Measurements from ENCODE around the gene SKOR1.

The SKOR1 gene

DNA sequence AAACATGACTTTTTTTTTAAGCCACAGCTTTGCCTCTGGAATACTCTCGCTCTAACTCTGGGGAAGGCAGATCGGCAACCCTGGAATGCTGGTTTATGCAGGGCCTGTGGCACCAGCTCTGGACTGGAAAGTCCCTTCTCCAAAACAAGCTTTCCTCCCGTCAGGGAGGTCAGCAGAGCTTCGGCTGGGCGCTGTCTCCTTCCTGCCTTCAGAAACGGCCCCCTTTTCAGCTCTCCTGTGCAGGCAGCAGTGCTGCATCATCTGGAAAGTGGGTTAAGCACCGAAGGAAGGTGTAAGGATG lies 42.7 kb upstream of the SKOR1 start:
- Histone ChIP-seq H3K27me3 (ENCODE audit: control insufficient read depth, insufficient read depth, low read length) (no peaks in the 10 kb centered on the region), H3K9me3 (ENCODE audit: control insufficient read depth, insufficient read depth, low read length) (no peaks in the 10 kb centered on the region), H3K36me3 (ENCODE audit: control insufficient read depth, insufficient read depth, low read length) (no peaks in the 10 kb centered on the region), H3K4me1 (ENCODE audit: control insufficient read depth, insufficient read depth, low read length) (peaks cover 9% of the 10 kb centered on the region), H3K27ac (ENCODE audit: low read length) (no peak overlapping the region), H3K4me3 (ENCODE audit: low read length) (no peak overlapping the region)
- WGBS (ENCODE audit: insufficient coverage, insufficient read length): no CpG with 5 or more reads among the region's 7 CpGs
- DNase-seq (ENCODE audit: low read depth, low spot score): no peak

DNA sequence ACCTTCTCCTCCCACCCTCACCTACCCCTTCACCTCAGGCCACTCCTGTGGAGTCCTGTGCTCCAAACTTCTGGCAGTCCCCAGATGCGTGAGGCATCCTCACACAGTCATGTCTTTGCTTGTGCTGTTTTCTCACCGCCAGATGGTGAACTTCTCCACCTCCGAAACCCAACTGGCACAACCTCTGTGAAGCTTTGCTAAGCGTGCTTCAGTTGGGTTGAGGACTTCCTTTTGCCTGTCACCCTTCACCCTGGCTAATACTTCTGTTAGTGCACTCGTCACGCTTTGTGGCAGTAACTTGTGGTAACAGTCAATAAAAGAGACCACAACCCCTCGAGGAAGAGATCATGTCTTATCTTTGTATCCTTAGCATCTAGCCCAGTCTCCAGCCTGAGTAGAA lies 42.0 kb upstream of the SKOR1 start:
- H3K27ac ChIP-seq (ENCODE audit: low read length): no peak overlapping the region
- no peak for DNase-seq (ENCODE audit: low read depth, low spot score)

DNA sequence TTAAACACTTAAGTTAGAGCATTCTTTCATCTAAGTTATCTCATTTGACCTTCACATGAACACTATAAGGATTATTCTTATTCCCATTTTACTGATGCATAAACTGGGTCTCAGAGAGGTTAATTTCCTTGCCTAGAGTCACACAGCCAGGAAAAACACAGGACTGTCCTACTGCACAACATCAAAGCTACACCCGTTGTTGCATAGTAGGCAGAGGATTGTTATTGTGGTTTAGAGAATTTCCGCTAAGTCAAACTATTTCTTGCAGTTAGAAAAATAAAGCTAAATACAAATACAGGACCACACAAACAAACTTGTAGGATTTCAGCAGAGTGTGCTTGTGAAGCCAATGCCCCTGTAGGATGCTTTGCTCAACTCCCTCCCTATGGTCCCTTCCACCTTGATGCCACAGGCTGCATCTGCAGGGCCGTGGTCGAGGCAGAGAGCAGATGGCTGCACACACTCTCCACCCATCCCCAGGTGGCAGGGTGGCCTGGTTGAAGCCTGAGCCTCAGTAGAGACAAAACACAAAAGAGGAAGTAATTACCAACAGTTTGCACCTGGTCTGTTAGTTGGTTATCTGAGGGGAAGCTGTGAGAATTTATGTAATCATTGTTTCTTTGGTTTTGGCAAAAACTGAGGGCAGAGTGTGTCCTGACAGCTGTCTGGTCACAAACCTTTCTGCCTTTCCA lies 41.1 kb upstream of the SKOR1 start:
- Histone ChIP-seq H3K36me3 (ENCODE audit: control insufficient read depth, insufficient read depth, low read length) (no peaks in the 10 kb centered on the region), H3K4me3 (ENCODE audit: low read length) (no peak overlapping the region), H3K27ac (ENCODE audit: low read length) (no peak overlapping the region), H3K27me3 (ENCODE audit: control insufficient read depth, insufficient read depth, low read length) (no peaks in the 10 kb centered on the region), H3K9me3 (ENCODE audit: control insufficient read depth, insufficient read depth, low read length) (no peaks in the 10 kb centered on the region), H3K4me1 (ENCODE audit: control insufficient read depth, insufficient read depth, low read length) (peaks cover 9% of the 10 kb centered on the region)
- no CpG with 5 or more reads among the region's 4 CpGs for WGBS (ENCODE audit: insufficient coverage, insufficient read length)
- DNase-seq (ENCODE audit: low read depth, low spot score): no peak

More for the DNA sequence above, 42.0 kb upstream of the SKOR1 start:
- no peaks in the 10 kb centered on the region for H3K9me3 ChIP-seq (ENCODE audit: control insufficient read depth, insufficient read depth, low read length)
- no peak overlapping the region for H3K4me3 ChIP-seq (ENCODE audit: low read length)
- peaks cover 9% of the 10 kb centered on the region for H3K4me1 ChIP-seq (ENCODE audit: control insufficient read depth, insufficient read depth, low read length)
- no CpG with 5 or more reads among the region's 7 CpGs for WGBS (ENCODE audit: insufficient coverage, insufficient read length)
- H3K36me3 ChIP-seq (ENCODE audit: control insufficient read depth, insufficient read depth, low read length): no peaks in the 10 kb centered on the region
- H3K27me3 ChIP-seq (ENCODE audit: control insufficient read depth, insufficient read depth, low read length): no peaks in the 10 kb centered on the region

DNA sequence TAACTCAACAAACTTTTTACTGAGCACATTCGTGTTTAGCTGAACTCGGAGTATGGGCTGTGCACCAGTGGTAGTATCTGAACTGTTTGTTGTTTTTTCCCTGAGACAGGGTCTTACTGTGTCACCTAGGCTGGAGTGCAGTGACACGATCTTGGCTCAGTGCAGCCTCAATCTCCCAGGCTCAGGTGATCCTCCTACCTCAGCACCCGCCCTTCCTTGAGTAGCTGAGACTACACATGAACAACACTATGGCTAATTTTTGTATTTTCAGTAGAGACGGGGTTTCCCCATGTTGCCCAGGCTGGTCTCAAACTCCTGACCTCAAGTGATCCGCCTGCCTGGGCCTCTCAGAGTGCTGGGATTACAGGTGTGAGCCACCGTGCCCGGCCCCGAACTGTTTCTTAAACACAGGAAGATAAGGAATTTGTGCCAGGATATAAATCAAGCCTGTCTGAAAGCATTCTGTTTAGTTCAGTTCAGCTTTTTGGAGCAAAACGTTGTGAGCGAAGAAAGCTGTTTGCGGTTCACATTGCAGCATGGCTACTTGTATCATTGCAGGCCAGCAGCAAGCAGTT lies 40.4 kb upstream of the SKOR1 start:
- WGBS (ENCODE audit: insufficient coverage, insufficient read length): no CpG with 5 or more reads among the region's 12 CpGs
- peaks cover 11% of the 10 kb centered on the region for H3K4me1 ChIP-seq (ENCODE audit: control insufficient read depth, insufficient read depth, low read length)

DNA sequence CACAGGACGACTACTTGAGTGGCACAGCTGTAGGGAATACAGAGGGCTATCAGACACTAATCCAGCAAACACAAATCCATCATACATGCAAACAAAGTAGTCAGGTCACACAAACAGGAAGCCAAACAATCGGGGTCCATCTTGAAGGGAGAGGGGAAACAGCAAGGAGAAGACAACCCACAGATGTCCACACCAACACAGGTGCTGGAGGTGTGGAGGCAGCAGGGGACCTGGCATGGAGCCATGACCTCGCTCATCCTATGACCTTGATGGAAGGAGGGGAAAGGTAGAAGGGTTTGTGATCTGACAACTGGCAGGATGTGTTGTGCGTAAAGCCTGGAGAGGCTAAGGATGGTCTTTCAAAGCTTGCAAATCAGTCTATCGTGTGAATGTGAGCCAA lies 39.9 kb upstream of the SKOR1 start:
- no CpG with 5 or more reads among the region's 5 CpGs for WGBS (ENCODE audit: insufficient coverage, insufficient read length)
- no peaks in the 10 kb centered on the region for H3K27me3 ChIP-seq (ENCODE audit: control insufficient read depth, insufficient read depth, low read length)
- H3K27ac ChIP-seq (ENCODE audit: low read length): no peak overlapping the region
- H3K36me3 ChIP-seq (ENCODE audit: control insufficient read depth, insufficient read depth, low read length): no peaks in the 10 kb centered on the region
- no peak overlapping the region for H3K4me3 ChIP-seq (ENCODE audit: low read length)
- peaks cover 12% of the 10 kb centered on the region for H3K4me1 ChIP-seq (ENCODE audit: control insufficient read depth, insufficient read depth, low read length)
- no peaks in the 10 kb centered on the region for H3K9me3 ChIP-seq (ENCODE audit: control insufficient read depth, insufficient read depth, low read length)
- no peak for DNase-seq (ENCODE audit: low read depth, low spot score)

More for the DNA sequence above, 40.4 kb upstream of the SKOR1 start:
- no peaks in the 10 kb centered on the region for H3K27me3 ChIP-seq (ENCODE audit: control insufficient read depth, insufficient read depth, low read length)
- DNase-seq (ENCODE audit: low read depth, low spot score): no peak
- H3K27ac ChIP-seq (ENCODE audit: low read length): no peak overlapping the region
- H3K9me3 ChIP-seq (ENCODE audit: control insufficient read depth, insufficient read depth, low read length): no peaks in the 10 kb centered on the region
- H3K4me3 ChIP-seq (ENCODE audit: low read length): no peak overlapping the region
- H3K36me3 ChIP-seq (ENCODE audit: control insufficient read depth, insufficient read depth, low read length): no peaks in the 10 kb centered on the region

DNA sequence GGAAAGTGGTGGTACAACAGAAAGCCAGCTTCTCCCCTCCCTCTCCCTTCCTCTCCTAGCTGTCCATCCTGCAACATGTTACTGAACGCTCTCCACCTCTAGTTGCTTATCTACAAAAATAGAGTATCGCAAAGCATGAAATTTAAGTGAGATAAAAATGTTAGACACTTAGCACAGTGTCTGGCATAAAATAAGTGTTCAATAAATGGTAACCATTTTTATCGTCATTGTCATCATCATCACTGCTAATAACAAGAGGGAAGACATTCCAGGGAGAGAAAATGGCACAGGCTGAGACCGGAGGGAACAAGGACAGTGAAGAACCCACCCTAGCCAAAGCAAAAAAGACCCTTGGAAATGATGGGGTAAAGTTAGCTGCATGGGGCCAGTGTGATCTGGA lies 38.7 kb upstream of the SKOR1 start:
- Histone ChIP-seq H3K4me1 (ENCODE audit: control insufficient read depth, insufficient read depth, low read length) (peaks cover 15% of the 10 kb centered on the region), H3K9me3 (ENCODE audit: control insufficient read depth, insufficient read depth, low read length) (no peaks in the 10 kb centered on the region), H3K27ac (ENCODE audit: low read length) (no peak overlapping the region), H3K4me3 (ENCODE audit: low read length) (no peak overlapping the region), H3K36me3 (ENCODE audit: control insufficient read depth, insufficient read depth, low read length) (no peaks in the 10 kb centered on the region), H3K27me3 (ENCODE audit: control insufficient read depth, insufficient read depth, low read length) (no peaks in the 10 kb centered on the region)
- no peak for DNase-seq (ENCODE audit: low read depth, low spot score)
- no CpG with 5 or more reads among the region's 4 CpGs for WGBS (ENCODE audit: insufficient coverage, insufficient read length)

DNA sequence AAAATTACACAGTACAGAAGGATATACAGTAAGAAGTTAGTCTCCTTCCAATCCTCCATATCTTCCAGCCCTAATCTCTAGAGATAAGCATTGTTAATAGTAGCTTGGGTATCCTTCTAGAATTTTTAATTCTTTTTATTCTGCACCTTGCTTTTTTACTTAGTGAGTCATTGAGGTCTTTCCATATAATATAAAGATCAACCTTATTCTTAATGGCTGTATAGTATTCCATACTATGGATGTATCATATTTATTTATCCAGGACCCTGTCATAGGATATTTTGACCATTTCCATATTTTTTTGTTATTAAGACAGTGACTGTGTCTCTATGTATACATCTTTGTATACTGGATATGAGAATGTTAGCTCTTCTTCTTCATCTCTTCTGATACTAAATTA lies 36.3 kb upstream of the SKOR1 start:
- H3K27me3 ChIP-seq (ENCODE audit: control insufficient read depth, insufficient read depth, low read length): no peaks in the 10 kb centered on the region
- no peak overlapping the region for H3K4me3 ChIP-seq (ENCODE audit: low read length)
- peaks cover 12% of the 10 kb centered on the region for H3K4me1 ChIP-seq (ENCODE audit: control insufficient read depth, insufficient read depth, low read length)
- no peaks in the 10 kb centered on the region for H3K36me3 ChIP-seq (ENCODE audit: control insufficient read depth, insufficient read depth, low read length)
- DNase-seq (ENCODE audit: low read depth, low spot score): no peak
- no peaks in the 10 kb centered on the region for H3K9me3 ChIP-seq (ENCODE audit: control insufficient read depth, insufficient read depth, low read length)
- H3K27ac ChIP-seq (ENCODE audit: low read length): no peak overlapping the region

DNA sequence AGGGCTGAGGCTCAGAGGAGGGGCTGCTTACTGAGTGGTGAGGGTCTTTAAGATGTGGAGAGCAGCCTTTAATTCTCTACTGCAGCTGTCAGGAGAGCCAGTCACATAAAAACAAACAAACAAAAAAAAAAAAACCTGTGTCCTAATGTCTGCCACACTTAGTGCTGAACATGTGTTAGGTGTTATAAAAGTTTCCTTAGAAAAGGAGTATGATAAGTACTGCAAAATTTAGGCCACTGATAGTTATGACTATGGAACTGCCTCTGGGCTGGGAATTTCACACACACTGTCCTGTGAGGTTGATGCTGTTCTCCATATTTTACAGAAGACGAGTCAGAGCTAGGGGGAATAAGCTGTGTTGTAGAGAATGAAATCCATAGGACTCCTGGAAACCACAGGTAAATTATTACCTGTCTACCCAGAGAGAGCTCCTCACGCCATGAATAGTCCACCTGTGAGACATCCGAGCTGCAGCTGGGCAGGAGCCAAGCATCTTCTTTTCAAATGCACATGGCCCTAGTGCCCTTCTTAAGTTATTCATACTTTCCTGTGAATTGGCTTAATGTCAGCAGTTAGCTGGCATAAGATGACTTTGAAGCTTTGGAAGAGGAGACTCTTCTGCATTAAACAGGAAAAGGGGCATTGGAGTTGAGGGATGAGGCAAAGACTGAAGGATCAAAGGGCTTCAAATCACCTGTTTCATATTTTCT lies 34.5 kb upstream of the SKOR1 start:
- peaks cover 12% of the 10 kb centered on the region for H3K4me1 ChIP-seq (ENCODE audit: control insufficient read depth, insufficient read depth, low read length)
- H3K4me3 ChIP-seq (ENCODE audit: low read length): no peak overlapping the region
- no peaks in the 10 kb centered on the region for H3K27me3 ChIP-seq (ENCODE audit: control insufficient read depth, insufficient read depth, low read length)
- no CpG with 5 or more reads among the region's 3 CpGs for WGBS (ENCODE audit: insufficient coverage, insufficient read length)
- H3K27ac ChIP-seq (ENCODE audit: low read length): no peak overlapping the region
- no peaks in the 10 kb centered on the region for H3K9me3 ChIP-seq (ENCODE audit: control insufficient read depth, insufficient read depth, low read length)
- DNase-seq (ENCODE audit: low read depth, low spot score): no peak
- no peaks in the 10 kb centered on the region for H3K36me3 ChIP-seq (ENCODE audit: control insufficient read depth, insufficient read depth, low read length)

DNA sequence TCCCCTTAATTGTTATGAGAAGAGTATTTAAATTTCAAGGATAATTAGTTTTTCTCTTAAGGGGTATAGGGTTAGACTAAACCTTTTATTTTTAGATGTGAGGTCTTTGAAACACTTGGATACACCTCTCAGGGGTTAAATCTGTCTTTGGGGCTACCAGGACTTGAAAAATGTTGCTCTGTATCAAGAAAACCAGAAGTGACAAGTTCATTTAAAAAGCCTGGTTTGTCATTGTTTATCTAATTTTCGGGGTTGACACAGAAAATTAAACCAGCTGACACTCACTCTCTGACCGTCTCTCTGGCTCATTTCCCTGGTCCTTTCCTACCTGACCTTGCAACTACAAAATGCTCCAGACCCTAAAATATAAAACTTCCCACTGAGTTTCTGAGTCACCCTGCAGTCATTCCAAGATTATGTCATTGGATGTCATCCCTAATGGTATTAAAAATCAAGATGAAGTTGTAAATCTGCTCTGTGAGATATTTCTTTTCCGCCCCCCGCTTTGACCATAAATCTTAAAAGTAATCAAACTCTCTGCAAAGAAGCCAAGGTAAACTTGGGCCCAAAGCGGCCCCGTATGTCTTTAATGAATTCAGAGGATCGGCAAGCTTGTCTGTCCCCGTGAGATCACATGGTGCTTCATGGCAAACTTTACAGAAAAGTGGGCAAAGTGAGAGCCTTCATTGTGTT lies 32.9 kb upstream of the SKOR1 start:
- H3K27ac ChIP-seq (ENCODE audit: low read length): no peak overlapping the region
- no peaks in the 10 kb centered on the region for H3K27me3 ChIP-seq (ENCODE audit: control insufficient read depth, insufficient read depth, low read length)
- WGBS (ENCODE audit: insufficient coverage, insufficient read length): no CpG with 5 or more reads among the region's 8 CpGs
- H3K4me1 ChIP-seq (ENCODE audit: control insufficient read depth, insufficient read depth, low read length): peaks cover 8% of the 10 kb centered on the region; the same call in 1 of the 2 replicates
- H3K36me3 ChIP-seq (ENCODE audit: control insufficient read depth, insufficient read depth, low read length): no peaks in the 10 kb centered on the region
- no peak overlapping the region for H3K4me3 ChIP-seq (ENCODE audit: low read length)
- DNase-seq (ENCODE audit: low read depth, low spot score): no peak
- H3K9me3 ChIP-seq (ENCODE audit: control insufficient read depth, insufficient read depth, low read length): no peaks in the 10 kb centered on the region

DNA sequence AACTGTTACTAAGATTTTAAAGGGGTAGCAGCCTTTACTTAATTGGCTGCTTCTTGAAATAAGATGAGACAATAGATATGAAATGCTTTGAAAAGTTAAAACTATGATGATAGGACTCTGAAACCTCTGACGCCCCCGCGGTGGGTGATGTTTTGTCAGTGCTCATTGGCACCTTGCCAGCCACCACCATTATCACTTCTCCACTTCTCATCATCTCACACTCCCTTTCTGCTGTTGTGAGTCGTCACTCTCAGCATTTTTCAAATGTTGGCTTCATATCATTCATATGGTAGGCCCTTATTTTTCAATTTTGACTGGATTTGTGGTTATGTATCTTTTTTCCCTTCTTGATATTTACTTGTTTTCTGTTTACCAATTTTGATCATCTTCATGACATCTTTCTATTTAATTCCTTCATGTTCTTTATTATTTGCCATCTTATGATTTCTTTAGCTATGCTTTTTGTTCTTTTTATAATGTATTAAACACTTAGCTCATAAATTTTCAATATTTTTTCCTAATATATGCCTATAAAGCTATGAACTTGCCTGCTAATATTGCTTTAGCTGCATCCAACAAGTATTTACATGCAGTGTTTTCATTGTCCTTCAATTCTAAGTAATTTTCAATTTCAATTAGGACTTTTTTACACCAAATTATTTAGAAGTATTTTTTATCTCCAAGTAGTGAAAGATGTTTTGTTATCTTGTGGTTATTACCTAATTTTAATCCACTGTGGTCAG lies 30.3 kb upstream of the SKOR1 start:
- Histone ChIP-seq H3K4me1 (ENCODE audit: control insufficient read depth, insufficient read depth, low read length) (peaks cover 9% of the 10 kb centered on the region), H3K27ac (ENCODE audit: low read length) (no peak overlapping the region), H3K36me3 (ENCODE audit: control insufficient read depth, insufficient read depth, low read length) (no peaks in the 10 kb centered on the region), H3K4me3 (ENCODE audit: low read length) (no peak overlapping the region), H3K9me3 (ENCODE audit: control insufficient read depth, insufficient read depth, low read length) (no peaks in the 10 kb centered on the region), H3K27me3 (ENCODE audit: control insufficient read depth, insufficient read depth, low read length) (no peaks in the 10 kb centered on the region)
- no CpG with 5 or more reads among the region's 4 CpGs for WGBS (ENCODE audit: insufficient coverage, insufficient read length)
- DNase-seq (ENCODE audit: low read depth, low spot score): no peak

All from iPS DF 6.9 (cell line).